ENCODE data around the gene GADD45G.

The GADD45G gene

GRCh38 chr9:89604729-89605464 is at the start of gene GADD45G:
GADD45G (plus strand) TSS chr9:89605012; CDS start chr9:89605122, 110 bp downstream.
- peak; percentile 63 for DNase-seq (ENCODE audit: low spot score)

GRCh38 chr9:89555036-89555415 is 49.8 kb upstream of the GADD45G start:
- DNase-seq (ENCODE audit: low spot score): no peak

GRCh38 chr9:89555451-89556375 is 49.1 kb upstream of the GADD45G start:
- peak; percentile 76 for DNase-seq (ENCODE audit: low spot score)

GRCh38 chr9:89558196-89558899 is 46.5 kb upstream of the GADD45G start:
- no peak for DNase-seq (ENCODE audit: low spot score)

- no peak for DNase-seq (ENCODE audit: low spot score)
Measured at GRCh38 chr9:89558948-89559347, 45.9 kb upstream of the GADD45G start.

GRCh38 chr9:89562186-89562814 is 42.5 kb upstream of the GADD45G start:
- peak; percentile 98 for DNase-seq (ENCODE audit: low spot score)

GRCh38 chr9:89563571-89564345 is 41.1 kb upstream of the GADD45G start:
- no peak for DNase-seq (ENCODE audit: low spot score)

- DNase-seq (ENCODE audit: low spot score): peak; percentile 87
Measured at GRCh38 chr9:89564346-89564878, 40.4 kb upstream of the GADD45G start.

GRCh38 chr9:89567649-89568048 is 37.2 kb upstream of the GADD45G start:
- no peak for DNase-seq (ENCODE audit: low spot score)

- no peak for DNase-seq (ENCODE audit: low spot score)
Measured at GRCh38 chr9:89574309-89574708, 30.5 kb upstream of the GADD45G start.

GRCh38 chr9:89576404-89576839 is 28.4 kb upstream of the GADD45G start:
- DNase-seq (ENCODE audit: low spot score): peak; percentile 32

GRCh38 chr9:89577363-89577762 is 27.4 kb upstream of the GADD45G start:
- no peak for DNase-seq (ENCODE audit: low spot score)

GRCh38 chr9:89579741-89580385 is 24.9 kb upstream of the GADD45G start:
- no peak for DNase-seq (ENCODE audit: low spot score)

- DNase-seq (ENCODE audit: low spot score): no peak
Measured at GRCh38 chr9:89586311-89586710, 18.5 kb upstream of the GADD45G start.

- DNase-seq (ENCODE audit: low spot score): no peak
Measured at GRCh38 chr9:89588271-89588879, 16.4 kb upstream of the GADD45G start.

GRCh38 chr9:89590415-89590814 is 14.4 kb upstream of the GADD45G start:
- no peak for DNase-seq (ENCODE audit: low spot score)

GRCh38 chr9:89591274-89592212 is 13.3 kb upstream of the GADD45G start:
- DNase-seq (ENCODE audit: low spot score): no peak

GRCh38 chr9:89592213-89592815 is 12.5 kb upstream of the GADD45G start:
- no peak for DNase-seq (ENCODE audit: low spot score)

Measured in kidney tubule cell (primary cell).